ENCODE data around the gene DIPK1B.

The DIPK1B gene

DNA sequence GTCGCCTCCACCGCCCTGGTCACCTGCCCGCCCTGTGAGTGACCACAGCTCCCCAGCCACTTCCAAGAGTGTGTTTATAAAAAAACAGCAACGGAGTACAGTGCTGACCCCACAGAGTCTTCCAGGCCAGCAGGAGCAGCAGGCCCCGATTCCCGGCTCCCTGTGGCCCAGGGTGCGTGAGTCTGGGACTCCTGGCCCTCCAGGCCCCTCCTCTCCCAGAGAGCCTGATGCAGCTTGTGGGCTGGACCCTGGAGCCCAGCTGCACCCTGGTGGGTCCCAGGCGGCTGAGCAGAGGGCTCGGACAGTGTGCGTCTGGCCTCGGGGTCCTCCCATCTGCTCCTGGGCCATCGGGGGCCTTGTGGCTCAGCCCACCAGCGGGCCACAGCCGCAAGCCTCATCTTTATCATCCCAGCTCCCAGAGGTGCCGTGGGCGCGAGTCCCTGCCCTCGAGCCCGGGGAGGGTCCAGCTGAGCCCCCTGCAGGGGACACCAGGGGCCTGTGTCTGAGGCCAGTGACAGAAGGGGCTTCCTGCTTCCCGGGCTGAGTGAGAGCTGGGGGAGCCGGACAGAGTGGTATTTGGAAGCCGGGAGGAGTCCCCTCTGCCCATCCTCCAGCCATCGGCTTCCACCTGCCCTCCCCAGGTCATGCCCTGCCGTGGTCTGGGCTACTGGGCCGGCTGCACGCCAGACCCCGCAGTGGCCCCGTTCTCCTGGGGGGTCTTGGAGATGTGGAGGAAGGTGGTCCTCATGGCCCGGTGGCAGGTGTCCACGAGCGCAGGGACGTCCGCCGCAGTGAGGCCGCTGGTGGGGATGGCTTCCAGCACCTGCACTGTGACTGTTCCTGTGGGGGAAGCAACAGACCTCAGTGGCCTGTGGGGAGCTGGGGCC lies 39.0 kb upstream of the DIPK1B start:
- no peak for DNase-seq (ENCODE audit: low read depth in 2 of 2)

DNA sequence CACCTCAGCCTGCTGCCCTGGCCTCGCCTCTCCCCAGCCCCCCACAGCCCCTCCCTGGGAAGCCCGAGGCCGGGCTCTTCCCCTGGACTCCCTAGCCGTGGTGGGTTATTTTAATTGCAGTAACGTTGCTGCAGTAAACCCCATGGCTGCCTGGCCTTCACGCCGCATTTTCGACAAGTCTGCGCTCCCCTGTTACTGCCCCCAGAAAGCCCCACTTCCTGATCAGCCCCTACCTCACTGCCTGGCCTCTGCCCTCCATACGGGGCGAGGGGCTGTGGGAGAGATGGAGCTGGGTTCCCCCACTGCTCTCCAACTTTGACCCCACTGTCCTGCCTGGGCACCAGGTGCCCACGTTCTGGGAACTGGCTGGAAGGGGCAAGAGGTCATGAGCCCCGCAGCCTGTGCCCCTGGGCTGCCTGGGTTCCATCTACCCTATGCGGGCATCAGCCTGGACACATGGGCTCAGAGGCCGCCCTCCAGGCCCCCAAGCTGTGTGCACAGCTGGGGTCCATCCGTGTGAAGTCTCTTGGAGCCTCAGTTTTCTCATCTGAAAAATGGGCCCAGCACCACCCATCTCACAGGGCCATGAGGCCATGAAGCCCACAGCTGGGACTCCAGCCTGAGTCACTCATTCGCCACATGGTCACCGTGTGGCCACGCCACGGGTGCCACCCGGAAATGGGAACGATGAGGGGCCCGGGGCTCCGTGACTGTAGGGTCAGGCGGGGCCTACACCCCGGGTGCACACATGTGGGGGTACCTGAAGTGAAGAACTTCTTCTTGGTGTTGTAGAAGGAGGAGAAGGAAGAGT lies 38.2 kb upstream of the DIPK1B start:
- no peak for DNase-seq (ENCODE audit: low read depth in 2 of 2)

DNA sequence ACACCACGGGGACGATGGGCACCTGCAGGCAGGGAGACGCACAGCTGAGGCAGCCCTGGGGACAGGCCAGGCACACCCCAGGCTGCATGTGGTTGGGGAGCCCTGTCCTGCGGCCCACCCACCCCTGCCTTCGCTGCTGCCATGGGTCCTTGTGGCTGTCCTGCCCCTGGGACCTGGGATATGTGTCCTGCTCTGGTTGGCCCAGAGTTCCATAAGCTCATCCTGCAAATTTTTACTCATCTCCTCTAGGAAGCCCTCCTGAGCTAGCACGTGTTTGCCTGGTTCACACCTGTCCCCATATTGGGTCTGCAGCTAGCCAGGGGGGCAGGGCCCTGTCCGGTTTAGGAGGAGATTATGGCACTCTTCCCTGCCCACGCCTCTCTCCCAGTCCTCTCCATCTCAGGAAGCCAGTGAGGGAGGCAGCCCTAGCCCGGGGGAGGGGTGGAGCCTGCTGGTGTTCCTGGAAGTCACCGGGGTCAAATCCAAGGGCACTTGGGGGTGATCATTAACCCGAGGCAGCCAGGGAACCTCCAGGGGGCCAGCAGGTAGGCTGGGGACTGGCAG lies 37.5 kb upstream of the DIPK1B start:
- DNase-seq (ENCODE audit: low read depth in 2 of 2), result no peak

DNA sequence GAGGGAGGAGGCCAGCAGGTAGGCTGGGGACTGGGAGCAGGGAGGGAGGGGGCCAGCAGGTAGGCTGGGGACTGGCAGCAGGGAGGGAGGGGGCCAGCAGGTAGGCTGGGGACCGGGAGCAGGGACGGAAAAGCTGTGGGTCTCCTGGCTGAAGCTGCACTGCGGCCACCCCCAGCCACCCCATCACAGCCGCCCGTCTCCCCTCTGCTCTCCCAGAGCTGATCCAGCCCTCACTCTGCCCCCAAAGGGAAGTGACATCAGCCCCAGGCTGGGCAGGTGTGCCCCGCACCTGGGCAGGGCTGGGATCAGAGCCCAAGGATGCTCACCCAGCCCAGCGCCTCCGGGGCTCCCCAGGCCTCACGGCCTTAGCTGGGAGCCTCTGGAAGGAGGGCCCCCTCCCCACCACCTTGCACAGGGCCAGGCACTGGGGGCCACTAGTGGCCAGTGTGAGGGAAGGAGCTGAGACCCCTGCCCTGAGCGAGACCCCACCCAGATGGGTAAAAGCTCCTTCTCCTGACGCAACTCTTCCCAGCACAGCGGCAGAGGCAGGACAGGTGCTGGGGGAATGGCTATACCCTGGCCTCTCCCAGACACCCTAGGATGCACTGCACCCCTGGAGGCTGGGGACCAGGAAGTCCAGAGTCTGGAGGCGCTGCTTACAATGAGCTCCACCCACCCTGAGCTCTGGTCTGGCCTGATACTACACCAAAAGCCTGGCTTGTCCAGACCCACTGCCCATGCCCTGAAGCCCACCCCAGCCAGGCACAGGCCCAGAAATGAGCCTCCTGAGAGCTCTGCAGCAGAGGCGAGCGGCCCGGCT lies 36.7 kb upstream of the DIPK1B start:
- DNase-seq (ENCODE audit: low read depth in 2 of 2), result no peak

DNA sequence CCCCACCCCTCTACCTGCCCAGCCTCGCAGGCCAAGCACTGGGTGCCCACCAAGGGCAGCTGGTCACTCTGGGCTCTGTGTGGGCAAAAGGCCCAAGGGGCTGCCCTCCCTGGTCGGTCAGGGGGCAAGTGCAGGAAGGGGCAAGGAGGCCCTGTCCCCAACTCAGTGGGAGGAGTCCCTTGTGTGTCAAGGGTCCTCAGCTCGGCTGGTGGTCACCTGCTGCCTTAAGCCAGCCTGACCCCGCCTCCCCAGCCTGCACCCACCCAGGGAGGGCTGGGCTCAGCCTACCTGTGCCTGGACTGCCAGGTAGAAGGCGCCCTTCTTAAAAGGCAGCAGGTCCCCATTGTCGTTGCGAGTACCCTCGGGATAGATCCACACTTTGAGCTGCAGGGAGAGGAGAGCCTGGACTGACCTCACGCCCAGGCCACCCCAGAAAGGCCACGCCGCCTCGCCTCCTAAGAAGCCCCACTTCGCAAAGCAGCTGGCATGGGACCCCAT lies 36.0 kb upstream of the DIPK1B start:
- DNase-seq (ENCODE audit: low read depth in 2 of 2), result no peak

DNA sequence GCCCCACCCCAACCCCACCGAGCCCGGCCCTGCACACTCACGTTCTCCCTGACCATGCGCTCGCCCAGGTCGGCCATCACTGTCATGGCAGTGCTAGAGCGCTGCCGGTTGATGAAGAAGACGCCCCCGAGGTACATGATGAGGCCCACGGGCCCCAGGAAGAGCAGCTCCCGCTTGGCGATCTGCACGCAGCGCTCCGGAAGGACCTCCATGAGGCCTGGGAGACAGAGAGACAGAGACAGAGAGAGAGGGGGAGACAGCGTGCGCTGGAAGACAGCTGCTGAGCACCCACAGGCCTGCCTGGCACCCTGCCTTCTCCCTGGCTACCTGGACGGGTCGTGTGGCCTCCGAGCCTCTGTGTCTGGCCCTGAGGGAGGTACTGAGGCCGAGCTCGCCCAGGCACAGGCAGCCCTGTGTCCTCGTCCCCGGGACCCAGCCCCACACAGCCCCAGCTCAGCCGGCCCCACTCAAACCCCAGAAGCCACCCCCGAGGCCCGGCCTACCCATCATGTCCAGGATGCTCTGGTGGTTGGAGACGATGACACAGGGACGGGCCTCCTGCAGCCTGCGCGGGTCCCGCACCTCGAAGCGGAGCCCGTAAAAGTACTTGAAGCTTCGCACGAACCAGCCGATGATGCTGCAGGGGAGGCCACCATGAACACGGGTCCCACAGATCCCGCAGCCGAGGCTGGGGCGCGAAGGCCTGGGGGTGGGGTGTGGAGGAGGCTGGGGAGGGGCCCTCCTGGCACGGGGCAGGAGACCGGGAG lies 35.3 kb upstream of the DIPK1B start:
- DNase-seq (ENCODE audit: low read depth in 2 of 2), result no peak

DNA sequence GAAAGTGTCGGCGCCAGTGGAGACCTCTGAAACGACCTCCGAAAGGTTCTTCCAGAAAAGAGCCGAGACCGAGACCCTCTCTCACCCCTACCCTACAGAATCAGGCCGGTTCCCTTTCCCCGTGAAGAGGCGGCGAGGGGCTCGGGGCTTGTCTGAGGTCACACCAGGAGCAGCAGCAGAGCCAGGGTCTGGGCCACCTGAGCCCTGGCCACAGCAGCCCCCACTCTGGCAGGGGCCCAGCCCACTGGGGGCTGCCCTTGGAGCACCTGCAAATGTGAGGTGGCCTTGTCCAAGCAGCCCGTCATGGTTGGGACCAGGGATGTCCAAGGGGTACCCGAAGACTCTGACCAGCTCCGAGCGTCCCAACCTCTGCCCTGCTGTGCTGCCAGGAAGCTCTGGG lies 34.3 kb upstream of the DIPK1B start:
- DNase-seq (ENCODE audit: low read depth in 2 of 2), result no peak

DNA sequence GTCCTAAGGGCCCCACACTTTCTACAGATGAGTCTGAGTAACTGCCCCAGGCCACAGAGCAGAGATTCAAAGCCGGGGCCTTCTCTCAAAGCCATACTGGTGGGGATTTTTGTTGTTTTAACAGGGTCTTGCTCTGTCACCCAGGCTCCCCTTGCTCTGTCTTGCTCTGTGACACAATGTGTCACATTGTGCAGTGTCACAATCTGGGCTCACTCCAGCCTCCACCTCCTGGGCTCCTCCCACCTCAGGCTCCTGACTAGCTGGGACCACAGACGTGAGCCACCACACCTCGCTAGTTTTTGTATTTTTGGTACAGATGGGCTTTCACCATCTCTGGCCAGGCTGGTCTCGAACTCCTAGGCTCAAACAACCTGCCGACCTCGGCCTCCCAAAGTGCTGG lies 33.7 kb upstream of the DIPK1B start:
- no peak for DNase-seq (ENCODE audit: low read depth in 2 of 2)

DNA sequence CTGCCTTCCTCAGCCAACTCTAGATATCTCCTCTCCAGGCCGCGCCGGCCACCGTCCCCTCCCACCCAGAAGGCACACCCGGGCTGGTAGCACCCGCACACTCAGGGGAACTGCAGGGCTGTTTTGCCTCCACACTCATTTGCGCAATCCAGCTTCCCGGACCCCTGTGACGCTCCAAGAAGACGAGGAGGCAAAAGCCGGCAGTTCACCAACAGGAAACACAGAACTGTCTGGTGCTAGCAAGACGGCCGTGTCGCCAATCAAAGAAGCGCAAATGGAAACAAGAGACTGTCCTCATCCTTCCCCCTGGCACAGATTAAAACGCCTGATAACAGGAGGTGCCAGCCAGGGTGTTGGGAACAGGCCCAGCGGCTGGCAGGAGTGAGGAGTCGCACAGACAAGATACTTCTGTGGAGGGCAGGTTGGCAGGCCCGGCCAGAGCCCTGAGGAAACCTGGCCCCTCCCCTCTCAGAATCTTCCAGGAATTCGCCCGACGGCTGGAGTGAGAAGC lies 32.9 kb upstream of the DIPK1B start:
- DNase-seq (ENCODE audit: low read depth in 2 of 2), result no peak

DNA sequence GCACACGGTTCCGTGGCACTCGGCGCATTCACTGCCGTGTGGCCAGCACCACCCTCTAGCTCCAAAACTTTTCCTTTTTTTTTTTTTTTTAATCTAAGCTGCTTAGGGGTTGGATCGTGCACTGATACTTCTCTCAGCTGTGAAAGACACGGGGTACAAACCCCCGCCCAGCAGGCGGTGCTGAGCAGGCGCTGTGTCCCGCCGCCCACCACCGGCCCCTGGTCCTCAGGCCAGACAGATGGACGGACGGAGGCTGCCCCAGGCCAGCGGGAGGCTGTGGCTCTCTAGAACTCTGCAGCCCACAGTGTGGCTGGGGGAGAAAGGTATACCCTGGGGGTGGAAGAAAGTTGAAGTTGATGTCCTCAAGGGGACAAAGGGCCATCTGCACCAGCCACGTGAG lies 31.3 kb upstream of the DIPK1B start:
- no peak for DNase-seq (ENCODE audit: low read depth in 2 of 2)

DNA sequence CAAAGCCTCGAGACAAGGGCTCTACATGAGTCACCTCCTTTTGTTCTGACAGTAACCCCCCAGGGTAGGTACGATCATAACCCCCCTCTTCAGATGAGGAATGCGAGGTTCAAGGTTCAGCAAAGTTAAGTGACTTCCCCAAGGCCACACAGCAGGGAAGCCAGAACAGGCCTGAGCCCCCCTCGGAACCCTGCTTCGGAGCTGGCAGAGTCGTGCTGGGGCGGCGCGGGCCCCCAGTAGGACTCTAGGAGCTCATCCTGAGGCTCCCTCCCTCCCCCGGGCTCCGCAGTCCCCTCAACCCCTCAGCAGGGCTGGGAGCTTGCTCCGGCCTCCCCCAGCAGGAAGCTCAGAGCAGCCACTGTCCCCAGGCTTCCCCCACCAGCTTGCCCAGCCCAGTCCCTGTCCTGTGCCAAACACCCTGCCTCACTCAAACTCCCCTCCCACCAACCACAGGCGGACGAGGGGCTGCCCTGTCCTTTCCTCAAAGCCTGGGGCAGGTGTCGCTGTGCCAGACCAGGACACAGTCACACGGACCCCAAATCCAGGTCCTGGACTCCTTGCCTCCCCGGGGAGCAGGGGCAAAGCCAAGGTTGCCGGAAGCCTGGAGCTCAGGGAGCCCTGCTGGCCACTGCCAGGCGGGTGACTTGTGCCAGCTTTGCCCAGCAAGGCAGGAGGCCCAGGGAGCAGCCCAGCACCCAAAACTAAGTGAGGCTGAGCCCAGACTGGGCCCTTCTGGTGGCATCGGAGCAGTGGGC lies 30.2 kb upstream of the DIPK1B start:
- no peak for DNase-seq (ENCODE audit: low read depth in 2 of 2)

DNA sequence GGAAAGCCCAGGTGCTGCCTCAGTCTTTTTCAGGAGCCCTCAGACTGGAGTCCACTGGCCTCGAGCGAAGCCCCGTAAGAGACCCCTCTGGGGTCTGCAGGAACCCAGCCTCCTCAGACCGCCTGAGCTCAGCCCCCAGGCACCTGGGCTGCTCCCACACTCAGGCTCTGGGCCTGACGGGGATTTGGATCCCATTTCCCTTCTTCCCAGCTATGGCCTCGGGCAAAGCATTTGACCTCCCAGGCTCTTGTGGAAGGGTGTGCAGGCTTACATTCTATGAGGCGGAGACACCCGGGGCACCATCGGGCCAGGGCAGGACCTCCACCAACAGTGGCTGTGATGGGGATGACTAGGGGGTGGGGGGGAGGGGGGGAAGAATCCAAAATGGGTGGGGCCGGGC lies 29.7 kb upstream of the DIPK1B start:
- DNase-seq (ENCODE audit: low read depth in 2 of 2), result no peak

DNA sequence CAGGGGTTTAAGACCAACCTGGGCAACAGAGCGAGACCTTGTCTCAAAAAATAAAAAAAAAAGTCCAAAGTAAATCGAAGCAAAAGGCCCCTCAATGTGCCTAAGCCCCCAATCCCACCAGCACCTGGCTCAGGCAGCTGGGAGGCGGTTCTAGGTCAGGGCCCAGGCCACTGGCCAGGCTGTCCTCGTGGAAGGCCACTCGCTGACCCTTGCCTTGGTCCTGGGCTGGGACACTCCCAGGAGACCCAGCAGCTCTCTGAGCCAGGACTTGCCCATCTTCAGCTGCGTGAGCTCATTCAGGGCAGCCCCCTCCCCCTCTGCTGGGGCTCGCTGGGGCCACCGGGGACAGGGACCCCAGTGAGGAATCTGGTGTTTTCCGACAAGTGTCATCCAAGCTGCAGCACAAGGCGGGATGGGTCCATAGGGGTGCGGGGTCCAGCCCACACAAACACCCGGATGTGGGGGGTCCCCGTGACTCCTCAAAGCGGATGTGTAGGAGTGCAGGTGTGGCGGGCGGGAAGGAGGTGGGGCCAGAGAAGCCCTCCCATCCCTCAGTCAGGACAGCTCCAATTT lies 29.1 kb upstream of the DIPK1B start:
- DNase-seq (ENCODE audit: low read depth in 2 of 2), result no peak

DNA sequence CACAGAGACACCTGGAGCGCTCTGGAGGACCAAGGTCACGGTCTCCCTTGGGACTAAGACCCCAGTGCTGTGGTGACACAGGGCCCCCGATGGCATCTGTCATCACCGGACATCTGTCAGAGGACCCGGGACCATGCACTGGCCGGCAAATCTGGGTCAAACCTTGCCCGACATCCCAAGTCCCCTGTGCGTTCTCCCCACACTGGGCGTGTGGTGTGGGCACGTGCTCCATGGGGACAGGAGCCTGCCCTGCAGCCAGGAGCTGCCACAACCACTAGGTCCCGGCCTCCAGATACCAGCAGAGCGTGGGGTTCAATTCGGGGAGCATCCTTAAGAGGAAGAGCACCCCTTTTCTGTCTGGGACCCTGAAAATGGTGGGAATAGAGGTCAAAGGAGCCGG lies 28.6 kb upstream of the DIPK1B start:
- no peak for DNase-seq (ENCODE audit: low read depth in 2 of 2)

DNA sequence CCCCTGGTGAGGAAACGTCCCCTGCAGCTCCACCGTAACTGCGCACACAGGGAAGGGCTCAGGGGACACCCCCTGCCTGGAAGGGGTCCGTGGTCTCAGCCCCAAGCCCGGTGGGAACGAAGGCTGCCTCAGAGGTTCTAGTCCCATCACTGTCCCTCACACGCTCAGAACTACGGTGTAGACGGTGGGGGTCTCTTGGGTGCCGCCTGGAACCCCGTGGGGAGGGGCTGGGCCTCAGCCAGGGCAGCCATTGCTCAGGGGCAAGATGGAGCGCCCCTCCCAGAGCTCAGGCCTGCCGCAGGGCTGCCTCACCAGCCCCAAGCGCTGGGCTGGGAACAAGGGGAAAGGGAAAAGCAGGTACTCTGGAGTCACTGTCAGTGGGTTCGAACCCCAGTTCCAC lies 28.0 kb upstream of the DIPK1B start:
- DNase-seq (ENCODE audit: low read depth in 2 of 2), result no peak

DNA sequence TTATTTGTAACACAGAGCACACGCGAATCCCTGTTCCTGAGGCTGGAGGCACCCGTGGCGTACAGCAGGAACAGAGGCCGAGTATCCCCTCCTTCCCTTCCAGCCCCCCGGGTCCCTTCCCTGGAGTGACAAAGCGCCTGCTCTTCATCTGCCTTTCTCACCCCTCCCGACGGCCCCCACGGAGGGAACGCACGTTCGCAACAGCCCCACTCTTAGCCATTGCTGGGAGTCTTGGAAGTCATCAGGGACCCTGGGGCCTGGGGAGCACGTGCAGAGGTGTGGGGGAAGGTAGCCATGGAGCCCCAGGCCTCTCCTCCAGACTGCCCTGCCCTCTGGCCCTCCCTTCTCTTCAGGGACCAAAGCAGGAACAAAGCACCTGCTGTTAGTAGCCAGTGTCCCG lies 27.6 kb upstream of the DIPK1B start:
- no peak for DNase-seq (ENCODE audit: low read depth in 2 of 2)

DNA sequence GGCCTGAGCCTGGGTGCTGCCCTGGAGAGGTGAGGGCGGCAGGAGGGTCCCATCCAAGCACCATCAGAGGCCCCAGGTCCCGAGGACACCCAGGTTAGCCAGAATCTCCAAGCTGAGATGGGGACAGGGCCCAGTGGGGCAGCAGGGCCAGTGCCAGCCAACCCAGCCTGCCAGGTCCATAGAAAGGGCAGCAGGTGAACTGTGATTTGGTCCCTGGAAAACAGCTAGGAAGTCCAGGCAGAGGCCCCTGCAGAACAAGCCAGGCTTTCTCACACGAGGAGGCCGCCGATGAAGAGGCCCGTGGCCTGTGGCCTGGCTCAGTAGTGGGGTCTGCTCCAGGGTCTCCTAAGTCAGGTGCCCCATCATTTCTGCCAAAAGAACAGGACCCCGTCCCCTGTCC lies 27.2 kb upstream of the DIPK1B start:
- no peak for DNase-seq (ENCODE audit: low read depth in 2 of 2)

DNA sequence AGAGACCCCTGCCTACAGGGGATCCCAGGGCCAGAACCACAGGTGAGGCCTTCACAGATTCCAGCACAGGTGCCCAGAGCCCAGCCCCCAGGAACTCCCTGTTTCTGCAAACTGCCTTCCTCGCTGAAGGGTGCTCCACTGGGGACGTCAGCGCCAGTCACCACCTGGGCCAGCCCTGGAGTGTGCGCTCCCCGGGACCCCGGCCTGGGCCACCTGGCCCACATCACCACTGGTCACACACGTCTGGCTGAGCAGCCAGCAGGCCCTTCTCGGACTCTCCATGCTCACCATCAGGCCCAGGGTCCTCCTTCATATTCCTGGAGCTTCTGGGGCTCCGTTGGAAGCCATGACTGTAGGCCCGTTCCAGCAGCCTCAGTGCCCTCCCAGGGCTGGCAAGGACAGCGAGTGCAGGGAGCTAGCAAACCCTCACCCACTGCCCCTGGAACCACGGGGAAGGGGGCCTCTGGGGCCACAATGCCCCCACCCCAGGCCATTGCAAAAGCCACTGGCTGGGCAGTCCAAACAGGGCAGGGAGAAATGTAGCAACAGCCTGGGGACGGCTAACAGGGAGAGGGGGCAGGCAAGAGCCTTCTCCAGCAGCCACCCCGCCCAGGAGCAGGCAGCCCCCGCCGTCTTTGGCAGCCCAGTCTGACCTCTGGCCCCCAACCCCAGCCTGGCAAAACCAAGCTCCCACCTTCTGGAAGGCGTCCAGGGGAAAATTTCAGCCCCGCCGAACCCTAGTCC lies 26.4 kb upstream of the DIPK1B start:
- no peak for DNase-seq (ENCODE audit: low read depth in 2 of 2)

DNA sequence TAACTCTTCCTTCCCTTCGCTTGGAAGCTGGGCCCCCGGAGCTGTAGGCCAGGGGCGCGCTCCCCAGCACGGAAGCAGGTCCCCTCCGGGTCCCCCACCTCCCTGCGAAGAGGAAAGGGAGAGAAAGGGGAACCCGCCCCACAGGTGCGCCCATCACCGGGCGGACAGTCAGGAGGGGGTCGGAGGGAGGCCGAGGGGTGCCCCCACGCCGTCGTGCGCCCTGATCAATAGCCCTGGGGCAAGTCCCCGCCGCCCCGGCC lies 25.9 kb upstream of the DIPK1B start:
- DNase-seq (ENCODE audit: low read depth in 2 of 2), result no peak

Data from activated CD8-positive, alpha-beta memory T cell treated with anti-CD3 and anti-CD28 coated beads for 4 hours (primary cell).